Endothelial cell of umbilical vein (primary cell): ENCODE results near the gene CDH3. TPM values are rescaled to one million over a fixed set of nuclear protein-coding genes. Genes with fewer than 3 reads are reported as not detected.

Experiments
- BruUV-seq: library from RNA; stranded (reverse); fragments of 400-500 nt; replicated peaks from 2 replicates; lab custom pipeline; 2021; lab: Mats Ljungman, UMichigan
- CTCF ChIA-PET: fragments of 300-600, 350-600 bp; sonication (Branson Sonifier 250); formaldehyde crosslinking; loops from one replicate; lab custom pipeline; 2021; ENCODE audit warnings: antibody characterized with exemption, inconsistent platforms; lab: Charles Lee
- POLR2A ChIA-PET: fragments of 300-600, 350-600 bp; sonication (Branson Sonifier 250); formaldehyde crosslinking; loops from one replicate; lab custom pipeline; 2021; ENCODE audit warnings: antibody characterized with exemption, inconsistent platforms; lab: Charles Lee
- DNase-seq: peaks from one replicate; pipeline ENCODE4 v3.0.0-alpha.2; 2011; ENCODE audit warnings: low read depth, low spot score
- FAIRE-seq: peaks from 2 replicates; lab custom pipeline; 2011; peaks lifted over from hg19 to GRCh38; lab: Jason Lieb, UNC
- H2AFZ ChIP-seq: 2 replicates; pipeline ENCODE4 v1.6.0; 2012; ENCODE audit warnings: low read depth, low read length, control low read depth, inconsistent platforms
- H3K27ac ChIP-seq: 2 replicates; pipeline ENCODE4 v1.5.1; 2011; ENCODE audit warnings: low read depth, mild to moderate bottlenecking, control low read depth, low read length, moderate library complexity; ENCODE audit not compliant: insufficient read depth
- H3K27me3 ChIP-seq, 2 experiments: 2 replicates each; pipeline versions ENCODE4 v1.6.0 to v1.6.1; 2011; ENCODE audit warnings: low read length in 2 of 2, mixed read lengths in 1 of 2; ENCODE audit not compliant: control insufficient read depth in 2 of 2, insufficient read depth in 2 of 2
- H3K36me3 ChIP-seq, 2 experiments: 2 replicates in 1 of 2; 3 replicates in 1 of 2; pipeline ENCODE4 v1.5.1; 2011; ENCODE audit warnings: low read length in 2 of 2, mild to moderate bottlenecking in 1 of 2, moderate library complexity in 1 of 2; ENCODE audit not compliant: control insufficient read depth in 2 of 2, insufficient read depth in 2 of 2; ENCODE audit errors: extremely low read depth in 1 of 2
- H3K4me1 ChIP-seq: 3 replicates; pipeline ENCODE4 v1.5.1; 2011; ENCODE audit warnings: mild to moderate bottlenecking, low read length; ENCODE audit not compliant: control insufficient read depth, insufficient read depth; ENCODE audit errors: extremely low read depth
- H3K4me2 ChIP-seq: 2 replicates; pipeline ENCODE4 v1.6.1; 2011; ENCODE audit warnings: low read length, control low read depth, mixed read lengths; ENCODE audit not compliant: insufficient read depth
- H3K4me3 ChIP-seq, 3 experiments: fragments of 200-600 bp in 1 of 3; sonication (generic), shearing (Covaris generic) in 1 of 3; replicated peaks in 1 of 3; 2 replicates each; pipeline ENCODE4 v1.5.1; 2011 to 2016; ENCODE audit warnings: control low read depth in 3 of 3, low read length in 3 of 3, mild to moderate bottlenecking in 2 of 3, inconsistent platforms in 1 of 3, low read depth in 1 of 3, moderate library complexity in 1 of 3; ENCODE audit not compliant: insufficient read depth in 1 of 3
- H3K79me2 ChIP-seq: 2 replicates; pipeline ENCODE4 v1.6.0; 2012; ENCODE audit warnings: low read length, inconsistent platforms; ENCODE audit not compliant: control insufficient read depth, insufficient read depth
- H3K9ac ChIP-seq: replicated peaks from 2 replicates; pipeline ENCODE3; 2011; ENCODE audit warnings: low read length, control low read depth; ENCODE audit not compliant: insufficient read depth; ENCODE audit errors: extremely low read depth
- H3K9me1 ChIP-seq: replicated peaks from 3 replicates; pipeline ENCODE4 v1.6.0; 2011; ENCODE audit warnings: mild to moderate bottlenecking, low read length; ENCODE audit not compliant: control insufficient read depth, insufficient read depth; ENCODE audit errors: extremely low read depth
- H3K9me3 ChIP-seq: replicated peaks from 2 replicates; pipeline ENCODE4 v1.5.1; 2012; ENCODE audit warnings: low read length, inconsistent platforms; ENCODE audit not compliant: control insufficient read depth, insufficient read depth
- H4K20me1 ChIP-seq: replicated peaks from 2 replicates; pipeline ENCODE3; 2011; ENCODE audit warnings: mild to moderate bottlenecking, low read length; ENCODE audit not compliant: control insufficient read depth, insufficient read depth; ENCODE audit errors: extremely low read depth
- CTCF ChIP-seq, 2 donors: IDR thresholded peaks; 1 replicate in 1 of 2; 2 replicates in 1 of 2; pipeline ENCODE4 v1.5.1; 2011; ENCODE audit warnings: low read length in 2 of 2, mild to moderate bottlenecking in 2 of 2, moderate library complexity in 2 of 2, control low read depth in 1 of 2, inconsistent platforms in 1 of 2, low read depth in 1 of 2; ENCODE audit not compliant: insufficient read depth in 1 of 2; ENCODE audit errors: extremely low read depth in 1 of 2
- EZH2 ChIP-seq: IDR thresholded peaks from 2 replicates; pipeline ENCODE4 v1.6.1; 2012; ENCODE audit warnings: borderline replicate concordance, low read depth, mild to moderate bottlenecking, moderate library complexity, low read length, inconsistent platforms; ENCODE audit not compliant: severe bottlenecking
- FOS ChIP-seq: IDR thresholded peaks from 2 replicates; pipeline ENCODE4 v1.6.1; 2011; ENCODE audit warnings: mild to moderate bottlenecking, low read length, moderate library complexity, borderline replicate concordance; ENCODE audit not compliant: insufficient read depth
- GATA2 ChIP-seq: IDR thresholded peaks from 2 replicates; pipeline ENCODE4 v1.7.0; 2011; ENCODE audit warnings: low read depth, mild to moderate bottlenecking, moderate library complexity, mixed read lengths, low read length; ENCODE audit not compliant: insufficient read length, insufficient read depth
- JUN ChIP-seq: IDR thresholded peaks from 2 replicates; pipeline ENCODE4 v1.6.1; 2011; ENCODE audit warnings: borderline replicate concordance, low read depth; ENCODE audit not compliant: insufficient read length, insufficient read depth
- MAX ChIP-seq: IDR thresholded peaks from 2 replicates; pipeline ENCODE4 v1.6.1; 2011; ENCODE audit not compliant: insufficient read depth, insufficient read length
- MYC ChIP-seq: IDR thresholded peaks from one replicate; pipeline ENCODE4 v1.6.1; 2011; ENCODE audit warnings: mild to moderate bottlenecking, low read depth, low read length
- POLR2A ChIP-seq: IDR thresholded peaks from 2 replicates; pipeline ENCODE4 v1.6.1; 2012; ENCODE audit warnings: low read depth, mild to moderate bottlenecking, control low read depth, low read length
- POLR2AphosphoS5 ChIP-seq: IDR thresholded peaks from 2 replicates; pipeline ENCODE4 v1.6.1; 2012; ENCODE audit warnings: low read depth, mild to moderate bottlenecking, control low read depth, low read length, moderate library complexity; ENCODE audit not compliant: insufficient read depth
- dilution Hi-C: fragments of 300-500 bp; cut with MboI; formaldehyde crosslinking; loops from one replicate; pipeline ENCODE4 v1.15.0; 2019; ENCODE audit warnings: low sequenced_read_pairs; ENCODE audit not compliant: extremely low pct_ligation_motif_present
- intact Hi-C: fragments of 100-400 bp; cut with micrococcal nuclease; formaldehyde crosslinking; loops from one replicate; pipeline ENCODE4 v1.10.0; 2022
- polyA plus RNA-seq, 4 experiments: library from polyadenylated mRNA; depleted of rRNA in 3 of 4; stranded (reverse) in 3 of 4; unstranded in 1 of 4; fragments of >200 nt; gene quantifications; 2 replicates each; pipeline versions ENCODE4 v1.2.1 to v1.2.3, GENCODE V29; 2011 to 2012; ENCODE audit warnings: missing spikeins in 1 of 4
- total RNA-seq: library from RNA; stranded (reverse); gene quantifications from 2 replicates; pipeline ENCODE4 v1.2.3, GENCODE V29; 2021

Gene CDH3
- total and polyA plus RNA-seq, 2 donors (not counting 3 experiments of a cell fraction or from before 2014, with no cell fraction given): 0.03 TPM; not detected in 1

GRCh38 chr16:68643847-68644246 is 1.3 kb upstream of the CDH3 start:
- H3K9ac ChIP-seq: no peak overlapping the region
- no TSS peak for BruUV-seq
- TF ChIP-seq GATA2 (no peak), CTCF (IDR thresholded peaks at IDR 0.05; ENCODE audit: extremely low read depth in 1 of 2, insufficient read depth in 1 of 2, low read depth in 1 of 2, low read length in 2 of 2) (no peak), MYC (no peak), JUN (no peak), POLR2AphosphoS5 (no peak), POLR2A (no peak), MAX (no peak), EZH2 (no peak), FOS (no peak)
- no peak for FAIRE-seq
- DNase-seq: no peak
- no peak overlapping the region for H3K27ac ChIP-seq
- H3K9me1 ChIP-seq: no peaks in the 10 kb centered on the region
- no peak overlapping the region for H3K4me3 ChIP-seq
- no peaks in the 10 kb centered on the region for H3K9me3 ChIP-seq
- dilution Hi-C loops (no loop called here), intact Hi-C loops (no loop called here)
- no peak overlapping the region for H3K4me2 ChIP-seq
- no peaks in the 10 kb centered on the region for H3K4me1 ChIP-seq
- ChIA-PET POLR2A (no interaction called here), CTCF (no interaction called here)
- peaks cover 41 to 53% of the 10 kb centered on the region in 2 experiments for H3K27me3 ChIP-seq
- no peaks in the 10 kb centered on the region for H3K79me2 ChIP-seq
- H2AFZ ChIP-seq: no peak overlapping the region
- no peaks in the 10 kb centered on the region for H3K36me3 ChIP-seq
- H4K20me1 ChIP-seq: no peaks in the 10 kb centered on the region
